Measurements from ENCODE around the gene CASP1.

CASP1 gene

GRCh38 chr11:104979839-104980238, 55.1 kb downstream of the CASP1 start:
- no peak for DNase-seq
